GM19438 (cell line): ENCODE results near the gene SLC30A9.

Experiments used
- ATAC-seq: cut with Tn5 transposase; IDR thresholded peaks from one replicate; pipeline ENCODE4 v1.9.1; 2021; ENCODE audit warnings: low read depth; ENCODE audit not compliant: unreplicated experiment

SLC30A9 gene

GRCh38 chr4:41990365-41991111 is at the start of gene SLC30A9:
Gene SLC30A9 (plus strand): TSS chr4:41990530. CDS start chr4:41990652, 122 bp downstream.
- ATAC-seq, result peak; percentile 98

- no peak for ATAC-seq
Observed at GRCh38 chr4:41940834-41941233, 49.5 kb upstream of the SLC30A9 start.

GRCh38 chr4:41943506-41943905 is 46.8 kb upstream of the SLC30A9 start:
- no peak for ATAC-seq

GRCh38 chr4:41944089-41944488 is 46.2 kb upstream of the SLC30A9 start:
- no peak for ATAC-seq

- no peak for ATAC-seq
Observed at GRCh38 chr4:41949531-41949930, 40.8 kb upstream of the SLC30A9 start.

- peak; percentile 80 for ATAC-seq
Observed at GRCh38 chr4:41957634-41958033, 32.7 kb upstream of the SLC30A9 start.

- no peak for ATAC-seq
Observed at GRCh38 chr4:41963105-41963504, 27.2 kb upstream of the SLC30A9 start.

GRCh38 chr4:41964401-41964800 is 25.9 kb upstream of the SLC30A9 start:
- ATAC-seq, result no peak

GRCh38 chr4:41967392-41967791 is 22.9 kb upstream of the SLC30A9 start:
- no peak for ATAC-seq

- no peak for ATAC-seq
Observed at GRCh38 chr4:41969671-41970070, 20.7 kb upstream of the SLC30A9 start.

GRCh38 chr4:41975341-41975740 is 15.0 kb upstream of the SLC30A9 start:
- no peak for ATAC-seq

GRCh38 chr4:41976775-41977516 is 13.4 kb upstream of the SLC30A9 start:
- ATAC-seq, result no peak

GRCh38 chr4:41977709-41978108 is 12.6 kb upstream of the SLC30A9 start:
- no peak for ATAC-seq

- no peak for ATAC-seq
Observed at GRCh38 chr4:41981456-41981855, 8.9 kb upstream of the SLC30A9 start, which contains the start of gene DCAF4L1. Gene DCAF4L1 (plus strand): TSS chr4:41981756. CDS start chr4:41981793, 37 bp downstream.

- ATAC-seq, result no peak
Observed at GRCh38 chr4:41982716-41983115, 7.6 kb upstream of the SLC30A9 start.

- no peak for ATAC-seq
Observed at GRCh38 chr4:41985151-41985550, 5.2 kb upstream of the SLC30A9 start.

- ATAC-seq, result peak; percentile 17
Observed at GRCh38 chr4:41989994-41990364, 351 bp upstream of the SLC30A9 start.

- ATAC-seq, result no peak
Observed at GRCh38 chr4:41991916-41992767, 1.8 kb downstream of the SLC30A9 start.

GRCh38 chr4:41992967-41993857 is 2.9 kb downstream of the SLC30A9 start:
- ATAC-seq, result no peak

GRCh38 chr4:41994461-41994985 is 4.2 kb downstream of the SLC30A9 start:
- ATAC-seq, result no peak
